ENCODE results near the gene MBD1. TPM values are rescaled to one million over a fixed set of nuclear protein-coding genes. Genes with fewer than 3 reads are reported as not detected.
"Not testable (repeated sequence)": the region's sequence is repeated elsewhere in the genome, so short reads cannot be mapped to it uniquely, and the experiment has no call there.

Gene MBD1
- total RNA-seq, 1 donor from 2014 or later: 117 TPM

GRCh38 chr18:50249576-50249975 is 31.7 kb downstream of the MBD1 start:
- Mint-ChIP-seq H3K4me3 (no peak overlapping the region), H3K4me1 (no peaks in the 10 kb centered on the region), H3K27me3 (peaks cover 3% of the 10 kb centered on the region), H3K27ac (no peak overlapping the region), H3K36me3 (ENCODE audit: low read depth) (no peaks in the 10 kb centered on the region), H3K9me3 (no peaks in the 10 kb centered on the region)
- ChIA-PET POLR2A (no interaction called here), CTCF (interaction anchor here (1.5 kb wide), 1 partner anchor 107 kb away, joined by 4 read pairs; no protein-coding TSS in a partner anchor)
- ATAC-seq (ENCODE audit: low read depth) (no peak), DNase-seq (no peak)
- intact Hi-C loops (cut with micrococcal nuclease): no loop called here
- TF ChIP-seq, protein P1, sequence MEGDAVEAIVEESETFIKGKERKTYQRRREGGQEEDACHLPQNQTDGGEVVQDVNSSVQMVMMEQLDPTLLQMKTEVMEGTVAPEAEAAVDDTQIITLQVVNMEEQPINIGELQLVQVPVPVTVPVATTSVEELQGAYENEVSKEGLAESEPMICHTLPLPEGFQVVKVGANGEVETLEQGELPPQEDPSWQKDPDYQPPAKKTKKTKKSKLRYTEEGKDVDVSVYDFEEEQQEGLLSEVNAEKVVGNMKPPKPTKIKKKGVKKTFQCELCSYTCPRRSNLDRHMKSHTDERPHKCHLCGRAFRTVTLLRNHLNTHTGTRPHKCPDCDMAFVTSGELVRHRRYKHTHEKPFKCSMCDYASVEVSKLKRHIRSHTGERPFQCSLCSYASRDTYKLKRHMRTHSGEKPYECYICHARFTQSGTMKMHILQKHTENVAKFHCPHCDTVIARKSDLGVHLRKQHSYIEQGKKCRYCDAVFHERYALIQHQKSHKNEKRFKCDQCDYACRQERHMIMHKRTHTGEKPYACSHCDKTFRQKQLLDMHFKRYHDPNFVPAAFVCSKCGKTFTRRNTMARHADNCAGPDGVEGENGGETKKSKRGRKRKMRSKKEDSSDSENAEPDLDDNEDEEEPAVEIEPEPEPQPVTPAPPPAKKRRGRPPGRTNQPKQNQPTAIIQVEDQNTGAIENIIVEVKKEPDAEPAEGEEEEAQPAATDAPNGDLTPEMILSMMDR (IDR thresholded peaks at IDR 0.05): no peak

- H3K27me3 Mint-ChIP-seq: peaks cover 3% of the 10 kb centered on the region
- H3K36me3 Mint-ChIP-seq (ENCODE audit: low read depth): no peaks in the 10 kb centered on the region
- CTCF ChIA-PET: no interaction called here
- no peak overlapping the region for H3K27ac Mint-ChIP-seq
- TF ChIP-seq, protein P1 (IDR thresholded peaks at IDR 0.05): no peak
- DNase-seq (no peak), ATAC-seq (ENCODE audit: low read depth) (no peak)
- H3K4me3 Mint-ChIP-seq: no peak overlapping the region
- no peaks in the 10 kb centered on the region for H3K9me3 Mint-ChIP-seq
- H3K4me1 Mint-ChIP-seq: no peaks in the 10 kb centered on the region
- intact Hi-C loops (cut with micrococcal nuclease): no loop called here
- POLR2A ChIA-PET: no interaction called here
Measured at GRCh38 chr18:50247561-50247960, 33.8 kb downstream of the MBD1 start.

- H3K27ac Mint-ChIP-seq; ATAC-seq (ENCODE audit: low read depth); CTCF ChIA-PET; H3K36me3 Mint-ChIP-seq (ENCODE audit: low read depth); H3K4me1 Mint-ChIP-seq; H3K4me3 Mint-ChIP-seq; POLR2A ChIA-PET; H3K27me3 Mint-ChIP-seq; intact Hi-C loops (cut with micrococcal nuclease); DNase-seq: not testable (repeated sequence)
- H3K9me3 Mint-ChIP-seq: peaks cover 13% of the 10 kb centered on the region
Measured at GRCh38 chr18:50241768-50242167, 39.6 kb downstream of the MBD1 start.

- TF ChIP-seq, protein P1 (IDR thresholded peaks at IDR 0.05): no peak
- Mint-ChIP-seq H3K9me3 (peaks cover 13% of the 10 kb centered on the region), H3K4me1 (peaks cover 5% of the 10 kb centered on the region), H3K27ac (no peak overlapping the region), H3K27me3 (peaks cover 2% of the 10 kb centered on the region), H3K4me3 (no peak overlapping the region), H3K36me3 (ENCODE audit: low read depth) (peaks cover 6% of the 10 kb centered on the region)
- intact Hi-C loops (cut with micrococcal nuclease): no loop called here
- ATAC-seq (ENCODE audit: low read depth) (no peak), DNase-seq (no peak)
- POLR2A ChIA-PET: no interaction called here
- CTCF ChIA-PET: no interaction called here
Measured at GRCh38 chr18:50240080-50240563, 41.2 kb downstream of the MBD1 start.

DNA sequence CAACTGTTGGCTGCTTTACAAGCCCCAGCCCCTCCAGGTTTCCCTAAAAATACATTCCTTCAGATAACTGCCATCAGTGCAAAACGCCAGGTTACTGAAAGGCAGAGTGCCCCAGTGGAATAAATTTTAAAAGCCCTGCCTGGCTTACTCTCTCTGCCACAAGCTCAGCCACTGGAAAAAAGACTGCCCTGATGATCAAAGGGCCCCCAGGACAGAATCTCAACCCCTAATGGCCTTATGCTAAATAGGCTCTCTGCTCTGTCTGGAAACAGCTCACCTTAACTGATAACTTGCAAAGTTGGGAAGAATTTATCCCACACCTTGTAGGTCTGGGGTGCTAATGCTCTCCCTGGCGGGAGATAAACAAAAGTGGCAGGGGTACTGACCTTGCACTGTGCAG is 48.9 kb downstream of the MBD1 start:
- peaks cover 16% of the 10 kb centered on the region for H3K27me3 Mint-ChIP-seq
- ATAC-seq (ENCODE audit: low read depth) (no peak), DNase-seq (no peak)
- no peak overlapping the region for H3K4me3 Mint-ChIP-seq
- no peaks in the 10 kb centered on the region for H3K9me3 Mint-ChIP-seq
- TF ChIP-seq, protein P1 (IDR thresholded peaks at IDR 0.05): no peak
- no peaks in the 10 kb centered on the region for H3K36me3 Mint-ChIP-seq (ENCODE audit: low read depth)
- intact Hi-C loops (cut with micrococcal nuclease): no loop called here
- H3K4me1 Mint-ChIP-seq: peaks cover 8% of the 10 kb centered on the region
- ChIA-PET POLR2A (interaction anchor here (0.6 kb wide), 1 partner anchor 33 kb away, joined by 3 read pairs; no protein-coding TSS in a partner anchor), CTCF (interaction anchor here (0.9 kb wide), 1 partner anchor 14 kb away, joined by 5 read pairs; no protein-coding TSS in a partner anchor)
- no peak overlapping the region for H3K27ac Mint-ChIP-seq

- Mint-ChIP-seq H3K36me3 (ENCODE audit: low read depth) (no peaks in the 10 kb centered on the region), H3K27me3 (peaks cover 16% of the 10 kb centered on the region), H3K27ac (no peak overlapping the region), H3K4me1 (peaks cover 8% of the 10 kb centered on the region), H3K9me3 (no peaks in the 10 kb centered on the region), H3K4me3 (no peak overlapping the region)
- POLR2A ChIA-PET: no interaction called here
- DNase-seq (no peak), ATAC-seq (ENCODE audit: low read depth) (no peak)
- CTCF ChIA-PET: no interaction called here
- TF ChIP-seq, protein P1 (IDR thresholded peaks at IDR 0.05): no peak
- intact Hi-C loops (cut with micrococcal nuclease): no loop called here
Measured at GRCh38 chr18:50231621-50232020, 49.7 kb downstream of the MBD1 start.

GRCh38 chr18:50220249-50220648 is 61.1 kb downstream of the MBD1 start:
- POLR2A ChIA-PET; H3K4me1 Mint-ChIP-seq; DNase-seq; H3K36me3 Mint-ChIP-seq (ENCODE audit: low read depth); ATAC-seq (ENCODE audit: low read depth); H3K27ac Mint-ChIP-seq; H3K4me3 Mint-ChIP-seq; intact Hi-C loops (cut with micrococcal nuclease): not testable (repeated sequence)
- CTCF ChIA-PET: interaction anchor here (0.9 to 7.9 kb wide), 2 partner anchors 48 to 135 kb away, joined by 5 to 149 read pairs; no protein-coding TSS in a partner anchor
- peaks cover 28% of the 10 kb centered on the region for H3K27me3 Mint-ChIP-seq
- H3K9me3 Mint-ChIP-seq: peaks cover 10% of the 10 kb centered on the region

Data from activated B cell treated with CpG ODN at 0.5 μM for 24 hours (primary cell).